ENCODE measurements around the gene MRPL28.
"Not testable (repeated sequence)": the region's sequence is repeated elsewhere in the genome, so short reads cannot be mapped to it uniquely, and the experiment has no call there.

MRPL28 gene

GRCh38 chr16:337437-337836 is 32.9 kb downstream of the MRPL28 start:
- no peak for DNase-seq

DNA sequence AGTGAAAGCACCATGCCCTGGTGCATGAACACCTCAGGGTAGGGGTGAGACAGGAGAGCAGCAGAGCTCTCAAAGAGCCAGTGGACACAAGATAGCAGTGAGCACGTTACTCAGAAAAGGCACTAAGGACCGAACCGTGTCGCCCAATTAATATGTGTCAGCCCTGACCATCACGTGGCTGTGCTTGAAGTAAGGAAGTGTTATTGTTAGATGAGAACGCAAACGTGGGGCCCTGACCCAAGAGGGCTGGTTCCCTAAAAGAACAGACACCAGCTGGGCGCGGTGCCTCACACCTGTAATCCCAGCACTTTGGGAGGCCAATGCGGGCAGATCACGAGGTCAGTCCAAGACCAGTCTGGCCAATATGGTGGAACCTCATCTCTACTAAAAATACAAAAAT is 34.1 kb downstream of the MRPL28 start:
- DNase-seq, result no peak

DNA sequence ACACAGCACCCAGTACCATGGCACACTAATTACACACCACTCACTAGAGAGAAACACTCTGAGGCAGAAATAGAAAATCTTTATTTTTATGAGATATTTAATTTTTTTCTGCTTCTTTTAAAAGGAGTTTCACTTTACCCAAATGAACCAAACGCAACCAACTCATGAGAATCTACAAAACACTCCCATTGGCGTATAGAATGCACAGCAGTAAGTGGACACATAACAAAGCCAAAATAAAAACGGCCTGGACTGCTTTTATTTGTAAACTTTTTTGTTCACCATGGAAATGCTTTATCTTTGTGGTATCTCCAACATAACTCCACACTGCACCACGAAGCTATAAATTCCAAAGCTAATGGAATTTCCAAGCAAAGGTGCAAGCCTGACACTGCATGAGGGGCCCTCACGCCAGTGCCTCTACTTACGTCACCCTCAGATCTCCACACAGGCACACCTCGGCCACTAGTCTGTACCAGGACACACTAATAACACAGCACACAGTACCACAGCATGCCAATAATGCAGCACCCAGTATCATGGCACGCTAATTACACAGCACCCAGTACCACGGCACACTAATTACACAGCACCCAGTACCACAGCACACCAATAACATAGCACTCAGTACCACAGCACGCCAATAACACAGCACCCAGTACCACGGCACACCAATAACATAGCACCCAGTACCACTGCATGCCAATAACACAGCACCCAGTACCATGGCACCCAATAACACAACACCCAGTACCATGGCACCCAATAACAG is 35.3 kb downstream of the MRPL28 start:
- DNase-seq, result not testable (repeated sequence)

GRCh38 chr16:334164-334832 is 36.0 kb downstream of the MRPL28 start:
- not testable (repeated sequence) for DNase-seq

DNA sequence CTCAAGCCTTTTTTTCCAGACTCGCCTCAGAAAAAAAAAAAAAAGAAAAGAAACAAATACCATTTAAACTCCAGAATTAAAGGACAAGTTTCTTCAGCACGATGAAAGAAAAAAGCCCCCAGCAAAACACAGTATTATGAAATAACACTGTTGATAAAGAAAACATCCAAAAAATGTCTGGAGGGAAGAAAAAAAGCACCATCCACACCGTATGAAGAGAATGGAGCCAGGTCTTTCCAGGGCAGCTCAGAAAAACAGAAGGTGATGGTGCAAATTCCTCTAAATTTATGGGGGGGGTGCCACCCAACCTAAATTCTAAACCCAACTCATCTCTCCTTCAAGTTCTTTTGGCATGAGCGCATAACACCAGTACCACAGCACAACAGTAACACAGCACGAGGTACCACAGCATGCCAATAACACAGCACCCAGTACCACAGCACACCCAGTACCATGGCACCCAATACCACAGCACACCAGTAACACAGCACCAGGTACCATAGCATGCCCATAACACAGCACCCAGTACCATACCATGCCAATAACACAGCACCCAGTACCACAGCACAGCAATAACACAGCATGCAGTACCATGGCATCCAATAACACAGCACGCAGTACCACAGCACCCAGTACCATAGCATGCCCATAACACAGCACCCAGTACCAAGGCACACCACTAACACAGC is 36.8 kb downstream of the MRPL28 start:
- DNase-seq, result no peak

DNA sequence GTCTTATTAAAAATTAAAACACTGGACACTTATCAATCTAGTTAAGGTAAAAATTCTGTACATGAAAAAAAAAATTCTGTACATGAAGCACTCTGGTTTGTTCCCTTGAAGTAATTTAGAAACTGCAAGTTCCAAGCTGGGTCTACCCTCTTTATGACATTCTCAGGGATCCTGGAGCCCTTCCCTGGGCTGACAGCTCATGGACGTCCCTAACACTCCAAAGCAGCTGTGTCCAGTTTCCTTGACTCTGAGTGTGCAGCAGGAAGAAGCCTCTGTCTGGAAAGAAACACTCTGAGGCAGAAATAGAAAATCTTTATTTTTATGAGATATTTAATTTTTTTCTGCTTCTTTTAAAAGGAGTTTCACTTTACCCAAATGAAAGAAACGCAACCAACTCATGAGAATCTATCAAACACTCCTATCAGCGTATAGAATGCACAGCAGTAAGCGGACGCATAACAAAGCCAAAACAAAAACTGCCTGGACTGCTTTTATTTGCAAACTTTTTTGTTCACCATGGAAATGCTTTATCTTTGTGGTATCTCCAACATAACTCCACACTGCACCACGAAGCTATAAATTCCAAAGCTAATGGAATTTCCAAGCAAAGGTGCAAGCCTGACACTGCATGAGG is 39.0 kb downstream of the MRPL28 start:
- DNase-seq, result not testable (repeated sequence)

- DNase-seq, result no peak
Measured at GRCh38 chr16:330741-331140, 39.6 kb downstream of the MRPL28 start.

DNA sequence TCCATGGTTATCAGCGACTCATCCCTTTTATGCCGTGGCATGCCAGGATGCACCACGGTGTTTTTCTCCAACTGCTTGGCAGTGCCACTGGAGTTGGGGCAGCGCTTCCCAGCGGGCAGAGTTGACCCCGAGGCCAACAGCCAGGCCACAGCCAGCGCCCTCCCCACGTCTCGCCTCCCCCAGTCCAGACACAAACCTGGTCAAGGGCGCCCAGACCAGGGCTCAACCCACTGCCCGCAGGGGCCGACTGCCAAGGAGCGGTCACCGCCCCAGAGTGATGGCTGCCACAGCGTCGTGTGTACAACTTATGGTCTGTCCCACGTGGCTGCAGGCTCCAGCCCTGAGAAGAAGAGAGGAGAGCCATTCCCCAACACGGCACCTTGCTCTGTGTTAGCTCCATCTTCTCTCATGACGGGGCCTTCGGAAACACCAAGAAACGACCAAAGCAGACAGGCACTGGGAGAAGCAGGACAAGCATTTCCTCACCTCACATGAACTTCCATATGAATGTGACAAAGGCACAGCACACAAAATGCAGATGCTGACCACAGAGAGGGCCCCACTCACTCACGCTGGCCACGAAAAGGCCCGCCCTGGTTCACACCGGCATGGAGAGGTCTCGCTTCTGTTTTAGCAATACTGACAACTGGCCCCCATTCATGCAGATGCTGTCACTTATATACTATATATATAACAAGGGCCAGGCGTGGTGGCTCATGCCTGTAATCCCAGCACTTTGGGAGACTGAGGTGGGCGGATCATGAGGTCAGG is 44.8 kb downstream of the MRPL28 start:
- DNase-seq, result no peak

DNA sequence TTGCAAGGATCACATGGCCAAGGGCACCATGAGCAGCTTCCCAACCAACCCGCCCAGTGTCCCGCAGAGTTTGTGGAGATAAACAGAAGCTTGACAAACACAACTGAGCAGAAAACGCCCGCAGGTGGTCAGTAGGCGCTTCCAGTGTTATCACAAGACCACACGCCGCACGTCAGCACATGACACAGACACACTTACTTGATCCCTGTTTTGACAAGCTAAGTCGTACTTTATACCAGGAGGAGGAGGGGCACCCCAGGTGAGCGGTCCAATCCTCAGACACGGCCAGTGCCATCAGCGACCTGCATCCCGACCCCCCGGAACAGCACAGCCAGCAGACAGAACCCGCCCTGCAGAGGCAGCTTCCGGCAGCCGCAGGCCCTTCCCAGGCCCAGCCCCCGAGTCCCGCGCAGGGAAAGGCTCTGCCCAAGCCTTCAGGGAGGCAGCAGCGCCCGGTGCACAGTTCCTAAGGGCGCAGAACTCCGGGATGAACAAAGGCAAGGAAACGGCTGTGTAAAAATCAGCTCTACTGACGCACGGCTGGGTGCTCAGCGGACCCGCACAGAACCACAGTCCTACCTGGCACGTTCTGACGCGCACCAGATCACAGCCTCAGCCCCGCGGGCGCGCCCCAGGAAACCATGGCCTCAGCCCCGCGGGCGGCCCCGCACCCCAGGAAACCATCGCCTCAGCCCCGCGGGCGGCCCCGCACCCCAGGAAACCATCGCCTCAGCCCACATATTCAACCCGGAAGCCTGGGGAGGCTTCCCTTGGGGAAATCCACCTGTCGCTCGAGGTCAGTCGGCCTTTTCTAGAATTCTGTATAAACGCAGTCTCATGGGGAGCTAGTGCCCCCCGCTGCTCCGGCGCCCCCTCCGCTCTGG is 45.6 kb downstream of the MRPL28 start:
- DNase-seq, result no peak

DNA sequence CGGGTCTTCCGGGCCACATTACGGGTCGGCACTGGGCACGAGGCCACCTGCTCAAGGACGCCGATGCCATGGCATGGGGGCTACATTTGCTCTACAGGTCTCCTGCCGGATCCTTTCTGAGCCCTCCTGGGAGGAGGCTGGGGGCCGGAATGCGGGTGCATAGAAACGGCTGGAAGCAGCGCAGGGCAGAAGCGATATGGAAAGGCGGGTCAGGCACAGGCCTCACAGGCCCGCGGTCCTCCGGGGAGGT is 46.2 kb downstream of the MRPL28 start:
- DNase-seq, result no peak

DNA sequence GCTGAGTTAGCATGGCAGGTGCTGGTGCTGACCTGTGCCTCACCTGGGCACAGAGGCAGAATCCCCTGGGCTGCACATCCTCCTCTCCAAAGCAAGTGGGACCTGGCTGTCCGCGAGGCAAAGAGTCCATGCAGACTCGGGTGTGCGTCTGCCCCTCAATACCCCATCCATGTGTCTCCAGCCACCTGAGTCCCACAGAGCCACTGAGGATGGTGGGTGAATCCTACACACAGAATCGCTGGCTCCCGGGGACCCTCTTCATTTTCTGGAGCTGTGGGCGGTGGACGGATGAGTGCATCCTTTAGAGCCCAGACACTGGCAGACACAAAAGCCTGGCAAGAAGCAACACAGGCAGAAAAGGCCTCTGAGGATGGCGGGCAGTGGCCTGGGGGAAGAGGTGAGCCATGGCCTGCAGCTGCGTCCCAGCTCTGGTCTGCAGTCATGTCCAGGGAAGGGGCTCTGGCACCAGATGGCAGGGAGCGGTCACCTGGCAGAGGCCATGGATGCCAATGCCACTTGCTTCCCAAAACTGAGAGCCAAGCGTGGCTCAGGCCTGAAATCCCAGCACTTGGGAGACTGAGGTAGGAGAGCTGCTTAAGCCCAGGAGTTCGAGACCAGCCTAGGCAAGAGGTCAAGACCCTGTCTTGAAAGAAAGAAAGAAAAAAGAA is 47.7 kb downstream of the MRPL28 start:
- no peak for DNase-seq

- DNase-seq, result no peak
Measured at GRCh38 chr16:321532-321931, 48.8 kb downstream of the MRPL28 start.

DNA sequence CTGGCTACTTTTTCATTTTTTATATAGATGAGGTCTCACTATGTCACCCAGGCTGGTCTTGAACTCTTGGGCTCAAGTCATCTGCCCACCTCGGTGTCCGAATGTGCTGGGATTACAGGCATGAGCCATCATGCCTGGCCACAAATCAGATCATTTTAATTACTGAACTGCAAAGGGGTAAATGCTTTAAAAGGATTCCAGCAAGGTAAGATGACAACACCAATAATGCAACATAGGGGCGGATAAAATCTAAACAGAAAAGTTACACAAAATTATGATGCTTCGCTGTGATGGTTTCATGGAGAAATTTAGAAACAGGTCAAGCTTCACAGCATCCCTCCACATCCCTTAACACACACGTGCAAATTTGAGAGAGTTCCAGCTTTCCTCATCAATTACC is 50.1 kb downstream of the MRPL28 start:
- DNase-seq, result no peak

DNA sequence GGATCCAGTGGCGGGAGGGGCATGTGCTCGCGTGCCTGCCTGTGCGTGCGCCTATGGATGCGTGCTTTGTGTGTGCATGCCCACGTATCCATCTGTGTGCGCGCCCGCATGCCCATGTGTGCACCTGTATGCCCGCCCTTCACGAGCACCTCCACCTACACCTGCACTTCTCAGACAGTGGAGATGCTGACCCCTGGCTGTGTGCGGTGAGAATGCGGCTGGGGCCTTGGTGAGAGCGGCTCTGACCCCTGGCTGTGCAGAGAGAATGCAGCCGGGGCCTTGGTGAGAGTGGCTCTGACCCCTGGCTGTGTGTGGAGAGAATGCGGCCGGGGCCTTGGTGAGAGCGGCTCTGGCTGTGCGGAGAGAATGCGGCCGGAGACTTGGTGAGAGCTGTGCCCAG is 51.7 kb downstream of the MRPL28 start:
- DNase-seq, result no peak

DNA sequence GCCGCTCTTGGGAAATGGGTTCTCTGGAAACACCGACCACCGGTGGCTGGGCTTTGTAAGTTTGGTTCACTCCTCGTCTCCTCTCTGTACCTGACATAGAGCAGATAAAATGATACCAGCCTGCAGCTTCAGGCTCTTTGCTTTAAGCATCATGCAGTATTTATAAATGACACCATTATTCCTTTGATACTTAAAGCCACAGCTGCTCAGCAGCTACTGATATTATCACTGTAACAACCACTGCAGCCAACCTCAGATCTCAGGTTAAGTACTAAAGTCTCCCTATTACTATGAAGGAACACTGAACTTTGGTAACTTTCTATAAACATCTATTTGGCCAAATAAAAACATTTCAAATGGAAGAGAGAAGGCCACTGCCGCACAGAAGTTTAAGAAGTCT is 52.8 kb downstream of the MRPL28 start:
- DNase-seq, result no peak

All from T1000 (cell line).